ENCODE results near the gene TBC1D9B. TPM values are rescaled to one million over a fixed set of nuclear protein-coding genes. Genes with fewer than 3 reads are reported as not detected.

The TBC1D9B gene
- total RNA-seq, 4 donors from 2014 or later: 115 to 210 (median 168) TPM

DNA sequence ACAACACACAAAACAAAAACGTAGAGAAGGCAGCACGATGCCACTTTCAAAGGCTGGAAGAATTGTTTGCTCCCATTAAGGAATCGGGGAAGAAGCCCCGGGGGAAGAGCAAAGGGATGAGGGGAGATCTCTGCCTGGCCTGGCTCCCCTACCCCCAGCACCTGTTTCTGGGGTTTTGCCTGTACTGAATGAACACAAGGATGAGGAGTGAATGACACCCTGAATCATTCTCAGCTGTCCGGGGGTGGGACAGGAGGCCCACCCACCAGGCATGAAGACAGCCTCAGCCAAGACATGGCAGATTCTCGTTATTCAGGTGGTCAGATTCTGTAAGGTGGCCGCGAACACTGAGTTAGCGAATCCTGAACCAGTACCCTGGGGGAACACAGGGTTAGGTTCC lies 7.5 kb downstream of the TBC1D9B start:
- H3K9me3 ChIP-seq: no peaks in the 10 kb centered on the region
- 75 to 85% methylated on average over 9 of the region's 9 CpGs for WGBS, 2 donors
- H3K4me3 ChIP-seq: no peak overlapping the region
- TF ChIP-seq POLR2A (IDR thresholded peaks at IDR 0.05) (no peak), EP300 (IDR thresholded peaks at IDR 0.05) (no peak), CTCF (IDR thresholded peaks at IDR 0.05) (no peak)
- H3K27me3 ChIP-seq: no peaks in the 10 kb centered on the region
- DNase-seq (ENCODE audit: low spot score in 2 of 2): no peak
- H3K36me3 ChIP-seq: peaks cover 0 to 95% (median 22%) of the 10 kb centered on the region in 3 donors
- peaks cover 0 to 9% (median 0%) of the 10 kb centered on the region in 4 donors for H3K4me1 ChIP-seq
- no peak overlapping the region for H3K27ac ChIP-seq

DNA sequence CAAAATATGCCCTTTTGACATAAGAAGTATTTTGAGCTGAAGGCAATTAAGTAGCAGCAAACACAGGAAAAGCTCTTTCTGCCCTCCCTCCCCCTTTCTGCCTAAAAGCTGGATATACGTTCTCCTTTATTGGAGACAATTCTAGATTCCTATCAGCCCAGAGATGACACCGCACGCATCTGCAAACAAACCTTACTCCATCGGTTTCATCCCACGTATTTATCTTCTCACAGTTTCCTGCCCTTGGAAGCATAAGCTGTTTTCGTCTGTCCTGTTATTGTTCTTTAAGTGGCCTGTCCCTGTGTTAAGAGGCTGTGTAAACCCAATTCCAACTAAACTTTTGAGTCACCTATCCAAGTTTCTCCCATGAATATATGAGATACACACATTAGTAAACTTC lies 11.8 kb downstream of the TBC1D9B start:
- Histone ChIP-seq H3K27ac (no peak overlapping the region), H3K27me3 (no peaks in the 10 kb centered on the region), H3K9me3 (no peaks in the 10 kb centered on the region), H3K4me3 (no peak overlapping the region), H3K4me1 (no peaks in the 10 kb centered on the region), H3K36me3 (peaks cover 4 to 99% (median 34%) of the 10 kb centered on the region in 3 donors)
- no peak for DNase-seq (ENCODE audit: low spot score in 2 of 2)
- WGBS, 2 donors: 81 to 83% methylated on average over 6 of the region's 6 CpGs
- TF ChIP-seq EP300 (IDR thresholded peaks at IDR 0.05): no peak
- TF ChIP-seq POLR2A (IDR thresholded peaks at IDR 0.05): no peak
- TF ChIP-seq CTCF (IDR thresholded peaks at IDR 0.05): no peak

DNA sequence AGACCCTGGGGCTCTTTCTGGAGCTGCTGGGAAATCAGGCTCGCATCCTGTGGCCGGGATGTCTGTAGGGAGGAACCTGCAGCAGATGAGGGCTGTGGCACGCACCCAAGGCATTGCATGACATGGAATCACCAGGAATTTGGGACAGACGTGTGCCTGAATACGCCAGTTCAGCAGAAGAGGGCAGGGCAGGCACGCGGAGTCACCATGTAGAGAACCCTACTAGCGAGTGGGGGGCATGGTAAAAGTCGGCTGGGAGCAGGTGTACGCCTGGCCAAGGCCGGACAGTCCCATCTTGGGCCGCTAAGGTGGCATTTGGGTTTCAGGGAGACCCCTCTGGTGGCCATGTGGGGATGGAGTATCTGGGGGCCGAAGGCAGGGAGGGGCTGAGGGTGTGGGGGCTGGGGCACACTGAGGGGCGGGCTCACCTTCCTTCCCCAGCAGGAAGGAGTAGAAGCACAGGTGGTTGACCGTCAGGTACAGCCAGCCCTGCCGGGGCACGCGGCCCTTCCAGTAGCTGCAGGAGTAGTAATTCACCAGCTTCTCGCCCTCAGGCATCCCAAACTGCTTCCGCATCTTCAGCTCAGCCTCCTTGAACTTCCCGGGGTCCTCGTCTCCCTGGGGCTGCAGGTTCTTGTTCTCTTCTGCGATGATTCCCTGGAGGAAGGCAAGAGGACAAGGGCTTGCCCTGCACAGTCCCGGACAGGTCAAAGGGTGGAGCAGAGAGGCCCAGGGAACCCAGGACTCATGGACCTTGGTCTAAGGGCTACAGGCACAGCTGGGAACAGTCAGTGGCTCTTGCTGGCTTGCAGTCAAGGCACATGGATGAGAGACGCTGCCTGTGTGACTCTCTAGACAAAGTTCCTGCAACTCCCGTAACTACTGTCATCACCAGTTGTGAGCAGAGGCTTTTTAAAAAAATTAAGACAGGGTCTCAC lies 13.5 kb downstream of the TBC1D9B start:
- 88 to 92% methylated on average over 24 to 25 of the region's 26 CpGs for WGBS, 2 donors
- Histone ChIP-seq H3K27ac (no peak overlapping the region), H3K4me3 (no peak overlapping the region), H3K36me3 (peaks cover 4 to 100% (median 39%) of the 10 kb centered on the region in 3 donors), H3K9me3 (no peaks in the 10 kb centered on the region), H3K27me3 (no peaks in the 10 kb centered on the region), H3K4me1 (no peaks in the 10 kb centered on the region)
- DNase-seq (ENCODE audit: low spot score in 2 of 2): no peak
- TF ChIP-seq POLR2A (IDR thresholded peaks at IDR 0.05): no peak
- no peak for TF ChIP-seq EP300 (IDR thresholded peaks at IDR 0.05)
- TF ChIP-seq CTCF (IDR thresholded peaks at IDR 0.05): no peak

GRCh38 chr5:179893076-179893957 lies 14.4 kb downstream of the TBC1D9B start:
- no peaks in the 10 kb centered on the region for H3K9me3 ChIP-seq
- H3K36me3 ChIP-seq: peaks cover 4 to 100% (median 34%) of the 10 kb centered on the region in 3 donors
- no peaks in the 10 kb centered on the region for H3K4me1 ChIP-seq
- H3K4me3 ChIP-seq: no peak overlapping the region
- H3K27me3 ChIP-seq: no peaks in the 10 kb centered on the region
- DNase-seq (ENCODE audit: low spot score in 2 of 2): no peak
- no peak for TF ChIP-seq POLR2A (IDR thresholded peaks at IDR 0.05)
- 92 to 93% methylated on average over 16 to 26 of the region's 31 CpGs for WGBS, 2 donors
- H3K27ac ChIP-seq: no peak overlapping the region

DNA sequence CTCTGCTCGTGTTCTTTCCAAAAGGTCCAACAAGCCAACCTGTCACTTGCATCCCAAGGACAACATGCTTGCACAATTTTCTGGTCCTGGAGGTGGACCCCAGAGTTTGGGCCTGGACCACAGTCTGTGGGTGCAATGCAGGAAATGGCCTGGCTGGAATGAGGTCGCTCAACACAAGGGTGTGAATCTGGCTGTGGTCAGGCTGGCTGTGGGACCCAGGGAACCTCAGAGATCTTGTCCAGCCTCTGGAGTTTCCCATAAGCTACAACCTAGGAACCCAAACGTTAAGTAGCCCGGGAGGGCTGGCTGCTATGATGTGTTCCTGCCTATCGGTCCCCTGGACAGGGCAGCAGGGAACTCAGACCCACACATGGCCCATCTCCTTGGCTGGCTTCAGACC lies 15.4 kb downstream of the TBC1D9B start:
- WGBS, 2 donors: 100% methylated on average over 1 of the region's 5 CpGs
- no peak overlapping the region for H3K4me3 ChIP-seq
- H3K27ac ChIP-seq: no peak overlapping the region
- no peaks in the 10 kb centered on the region for H3K4me1 ChIP-seq
- no peak for DNase-seq (ENCODE audit: low spot score in 2 of 2)
- H3K36me3 ChIP-seq: peaks cover 4 to 100% (median 29%) of the 10 kb centered on the region in 3 donors
- no peaks in the 10 kb centered on the region for H3K27me3 ChIP-seq
- no peak for TF ChIP-seq EP300 (IDR thresholded peaks at IDR 0.05)
- no peak for TF ChIP-seq CTCF (IDR thresholded peaks at IDR 0.05)
- no peak for TF ChIP-seq POLR2A (IDR thresholded peaks at IDR 0.05)
- H3K9me3 ChIP-seq: no peaks in the 10 kb centered on the region
